CD14-positive monocyte (primary cell): Measurements from ENCODE around the gene PFKP. TPM values are rescaled to one million over a fixed set of nuclear protein-coding genes. Genes with fewer than 3 reads are reported as not detected.

Experiments used
- DNase-seq, 3 donors: peaks; one replicate each; pipeline ENCODE4 v3.0.0-alpha.2; 2011 to 2022
- H2AFZ ChIP-seq: 2 replicates; pipeline ENCODE4 v1.6.0; 2012; ENCODE audit warnings: mild to moderate bottlenecking, low read depth, low read length, inconsistent platforms; ENCODE audit not compliant: insufficient read depth, poor library complexity, severe bottlenecking
- H3K27ac ChIP-seq, 2 donors: 1 replicate in 1 of 2; 2 replicates in 1 of 2; pipeline ENCODE4 v1.5.1; 2012 to 2013; ENCODE audit warnings: low read length in 2 of 2, control low read depth in 1 of 2, inconsistent platforms in 1 of 2, low read depth in 1 of 2, mild to moderate bottlenecking in 1 of 2
- H3K27me3 ChIP-seq, 2 donors: one replicate each; pipeline versions ENCODE4 v1.6.0 to v1.6.1; 2011 to 2013; ENCODE audit warnings: low read length in 2 of 2; ENCODE audit not compliant: control insufficient read depth in 2 of 2, insufficient read depth in 2 of 2
- H3K36me3 ChIP-seq, 2 donors: replicated peaks in 1 of 2; 1 replicate in 1 of 2; 2 replicates in 1 of 2; pipeline versions ENCODE4 v1.5.1 to v1.6.1; 2012 to 2013; ENCODE audit warnings: low read length in 2 of 2, control low read depth in 1 of 2, inconsistent platforms in 1 of 2, mild to moderate bottlenecking in 1 of 2; ENCODE audit not compliant: insufficient read depth in 2 of 2, control insufficient read depth in 1 of 2
- H3K4me1 ChIP-seq, 2 donors: 1 replicate in 1 of 2; 2 replicates in 1 of 2; pipeline versions ENCODE4 v1.5.1 to v1.6.1; 2012 to 2013; ENCODE audit warnings: low read length in 2 of 2, control low read depth in 1 of 2, inconsistent platforms in 1 of 2, mild to moderate bottlenecking in 1 of 2, moderate library complexity in 1 of 2; ENCODE audit not compliant: insufficient read depth in 2 of 2, control insufficient read depth in 1 of 2
- H3K4me2 ChIP-seq: replicated peaks from 2 replicates; pipeline ENCODE3; 2012; ENCODE audit warnings: low read length, moderate library complexity, mild to moderate bottlenecking; ENCODE audit not compliant: poor library complexity, severe bottlenecking; ENCODE audit errors: extremely low read depth
- H3K4me3 ChIP-seq, 3 experiments: fragments of 200-600 bp in 1 of 3; sonication (generic) in 1 of 3; replicated peaks in 1 of 3; 1 replicate in 2 of 3; 2 replicates in 1 of 3; pipeline ENCODE4 v1.5.1; 2011 to 2013; ENCODE audit warnings: low read length in 3 of 3, mild to moderate bottlenecking in 3 of 3, control low read depth in 2 of 3, low read depth in 2 of 3, inconsistent platforms in 1 of 3, moderate library complexity in 1 of 3
- H3K79me2 ChIP-seq: 2 replicates; pipeline ENCODE4 v1.6.0; 2012; ENCODE audit warnings: mild to moderate bottlenecking, control low read depth, inconsistent platforms, low read length, moderate library complexity; ENCODE audit not compliant: insufficient read depth
- H3K9ac ChIP-seq: 2 replicates; pipeline ENCODE4 v1.6.0; 2017; ENCODE audit warnings: low read length, mild to moderate bottlenecking; ENCODE audit not compliant: insufficient read depth, poor library complexity, severe bottlenecking
- H3K9me3 ChIP-seq, 2 donors: replicated peaks in 1 of 2; 1 replicate in 1 of 2; 2 replicates in 1 of 2; pipeline versions ENCODE4 v1.5.1 to v1.6.1; 2012 to 2013; ENCODE audit warnings: low read length in 2 of 2, control low read depth in 1 of 2; ENCODE audit not compliant: control insufficient read depth in 1 of 2, insufficient read depth in 1 of 2
- H4K20me1 ChIP-seq: 2 replicates; pipeline ENCODE4 v1.6.0; 2012; ENCODE audit warnings: mild to moderate bottlenecking, low read length, control low read depth, moderate library complexity; ENCODE audit not compliant: insufficient read depth
- H3K27ac Mint-ChIP-seq, 7 donors: one replicate each; pipeline ENCODE4 v1.8.0; 2020; ENCODE audit warnings: mild to moderate bottlenecking in 7 of 7, mixed read lengths in 7 of 7, moderate library complexity in 6 of 7, inconsistent platforms in 2 of 7
- H3K27me3 Mint-ChIP-seq, 3 donors: one replicate each; pipeline ENCODE4 v1.8.0; 2021 to 2022; ENCODE audit warnings: low read depth in 3 of 3, mild to moderate bottlenecking in 3 of 3, mixed read lengths in 3 of 3, moderate library complexity in 3 of 3, inconsistent platforms in 1 of 3
- H3K36me3 Mint-ChIP-seq, 2 donors: one replicate each; pipeline ENCODE4 v1.8.0; 2020; ENCODE audit warnings: mixed read lengths in 2 of 2, inconsistent platforms in 1 of 2, mild to moderate bottlenecking in 1 of 2
- H3K4me1 Mint-ChIP-seq: one replicate; pipeline ENCODE4 v1.8.0; 2020; ENCODE audit warnings: mild to moderate bottlenecking, mixed read lengths
- H3K4me3 Mint-ChIP-seq, 2 donors: one replicate each; pipeline ENCODE4 v1.8.0; 2020; ENCODE audit warnings: mild to moderate bottlenecking in 2 of 2, mixed read lengths in 2 of 2, moderate library complexity in 1 of 2
- H3K9me3 Mint-ChIP-seq, 7 donors: one replicate each; pipeline ENCODE4 v1.8.0; 2020 to 2022; ENCODE audit warnings: mixed read lengths in 7 of 7, mild to moderate bottlenecking in 6 of 7, moderate library complexity in 6 of 7, inconsistent platforms in 2 of 7
- CTCF ChIP-seq: fragments of 200-600 bp; IDR thresholded peaks from one replicate; pipeline ENCODE4 v1.8.0; 2022; ENCODE audit warnings: antibody characterized with exemption, mild to moderate bottlenecking
- WGBS: methylation state at CpG from one replicate; pipeline ENCODE4 v1.1.5; 2013; ENCODE audit warnings: missing lambda C conversion rate; ENCODE audit not compliant: insufficient coverage; 5-methylcytosine and 5-hydroxymethylcytosine counted together
- intact Hi-C, 2 donors: fragments of 100-400 bp; cut with micrococcal nuclease; formaldehyde crosslinking; loops; one replicate each; pipeline versions ENCODE4 v1.15.0 to v1.15.1; 2023
- polyA plus RNA-seq, 3 donors: library from polyadenylated mRNA; depleted of rRNA in 1 of 3; unstranded in 2 of 3; stranded (reverse) in 1 of 3; fragments of 300-500 nt in 2 of 3; fragments of >200 nt in 1 of 3; fragmentation: Illumina TruSeq in 2 of 3; gene quantifications; 1 replicate in 2 of 3; 2 replicates in 1 of 3; pipeline ENCODE4 v1.2.3, GENCODE V29; 2012 to 2021

PFKP gene
- polyA plus RNA-seq, 3 donors, result 6.5 to 14.2 (median 8.1) TPM

- H2AFZ ChIP-seq, result no peak overlapping the region
- no peaks in the 10 kb centered on the region for H3K27me3 ChIP-seq
- H4K20me1 ChIP-seq, result no peaks in the 10 kb centered on the region
- Mint-ChIP-seq H3K9me3 (peaks cover 0 to 1% (median 0%) of the 10 kb centered on the region in 7 donors), H3K27me3 (peaks cover 6 to 9% (median 7%) of the 10 kb centered on the region in 3 donors), H3K4me3 (no peak overlapping the region), H3K4me1 (peaks cover 13% of the 10 kb centered on the region), H3K27ac (no peak overlapping the region), H3K36me3 (no peaks in the 10 kb centered on the region)
- TF ChIP-seq CTCF, result no peak
- H3K4me2 ChIP-seq, result no peak overlapping the region
- no CpG with 5 or more reads among the region's 5 CpGs for WGBS
- peaks cover 6 to 10% of the 10 kb centered on the region in 2 donors for H3K4me1 ChIP-seq
- no peak for DNase-seq
- H3K79me2 ChIP-seq, result no peaks in the 10 kb centered on the region
- no peak overlapping the region for H3K4me3 ChIP-seq
- no peak overlapping the region for H3K27ac ChIP-seq
- no peaks in the 10 kb centered on the region for H3K9me3 ChIP-seq
- no peak overlapping the region for H3K9ac ChIP-seq
- H3K36me3 ChIP-seq, result no peaks in the 10 kb centered on the region
- intact Hi-C loops, result no loop called here
Measured at GRCh38 chr10:3179174-3179573, 111.8 kb downstream of the PFKP start.

- H3K4me3 ChIP-seq, result no peak overlapping the region
- peaks cover 6 to 8% of the 10 kb centered on the region in 2 donors for H3K4me1 ChIP-seq
- no peak overlapping the region for H3K27ac Mint-ChIP-seq
- H3K4me3 Mint-ChIP-seq, result no peak overlapping the region
- no peak overlapping the region for H2AFZ ChIP-seq
- peaks cover 7 to 9% (median 7%) of the 10 kb centered on the region in 3 donors for H3K27me3 Mint-ChIP-seq
- TF ChIP-seq CTCF, result no peak
- H3K4me1 Mint-ChIP-seq, result peaks cover 11% of the 10 kb centered on the region
- no peaks in the 10 kb centered on the region for H3K27me3 ChIP-seq
- H3K9ac ChIP-seq, result no peak overlapping the region
- no peak overlapping the region for H3K4me2 ChIP-seq
- no peak for DNase-seq
- H3K27ac ChIP-seq, result no peak overlapping the region
- 94% methylated on average over 4 of the region's 6 CpGs for WGBS
- no peaks in the 10 kb centered on the region for H3K79me2 ChIP-seq
- intact Hi-C loops, result no loop called here
- no peaks in the 10 kb centered on the region for H3K9me3 ChIP-seq
- peaks cover 0 to 2% (median 0%) of the 10 kb centered on the region in 7 donors for H3K9me3 Mint-ChIP-seq
- no peaks in the 10 kb centered on the region for H3K36me3 Mint-ChIP-seq
- H3K36me3 ChIP-seq, result no peaks in the 10 kb centered on the region
- H4K20me1 ChIP-seq, result no peaks in the 10 kb centered on the region
Measured at GRCh38 chr10:3180355-3181025, 113.1 kb downstream of the PFKP start.
